HCT116 (cell line): ENCODE data around the gene PRKAA2. TPM values are rescaled to one million over a fixed set of nuclear protein-coding genes. Genes with fewer than 3 reads are reported as not detected.

Experiments
- ATAC-seq: fragments of 200-7000 bp; cut with Tn5 transposase; 2 replicates; pipeline ENCODE4 v1.9.1; 2020; ENCODE audit warnings: mild to moderate bottlenecking, moderate library complexity
- BruUV-seq: library from RNA; stranded (reverse); fragments of 400-500 nt; replicated peaks from 2 replicates; lab custom pipeline; 2021; lab: Mats Ljungman, UMichigan
- CTCF ChIA-PET: fragments of 300-600 bp; sonication (Branson Sonifier 250); formaldehyde crosslinking; loops from one replicate; lab custom pipeline; 2021; ENCODE audit warnings: antibody characterized with exemption; lab: Charles Lee
- POLR2A ChIA-PET: fragments of 300-600, 350-600 bp; sonication (Branson Sonifier 250); formaldehyde crosslinking; loops from one replicate; lab custom pipeline; 2021; ENCODE audit warnings: antibody characterized with exemption; lab: Charles Lee
- RAD21 ChIA-PET, 2 experiments: fragments of 300-600 bp; sonication (Branson Sonifier 250); formaldehyde crosslinking; loops; one replicate each; lab custom pipeline; 2023; ENCODE audit warnings: low total read pairs in 2 of 2; ENCODE audit not compliant: uncharacterized antibody in 2 of 2, unreplicated experiment in 2 of 2, low non-redundant PET in 1 of 2; lab: Charles Lee
- DNase-seq: peaks from one replicate; pipeline ENCODE4 v3.0.0-alpha.2; 2010; ENCODE audit warnings: low read depth, low spot score
- H2AFZ ChIP-seq: fragments of 200-600 bp; shearing (Covaris generic), sonication (generic); 2 replicates; pipeline ENCODE4 v1.6.1; 2017; ENCODE audit warnings: low read depth, mixed run types, mixed read lengths, antibody characterized with exemption, low read length; ENCODE audit not compliant: poor library complexity, severe bottlenecking
- H3K27ac ChIP-seq: 2 replicates; pipeline ENCODE4 v1.5.1; 2012; ENCODE audit warnings: low read depth, low read length
- H3K27me3 ChIP-seq: fragments of 200-600 bp; sonication (generic); 2 replicates; pipeline ENCODE4 v1.6.1; 2016; ENCODE audit warnings: mixed run types, low read length, mixed read lengths; ENCODE audit not compliant: insufficient read depth
- H3K36me3 ChIP-seq, 2 experiments: fragments of 200-500 bp in 1 of 2; fragments of 200-600 bp in 1 of 2; sonication (Bioruptor generic) in 1 of 2; sonication (generic) in 1 of 2; 2 replicates each; pipeline versions ENCODE4 v1.5.1 to v1.6.1; 2014 to 2016; ENCODE audit warnings: low read length in 2 of 2, inconsistent platforms in 1 of 2, mixed read lengths in 1 of 2, mixed run types in 1 of 2; ENCODE audit not compliant: insufficient read depth in 2 of 2, control insufficient read depth in 1 of 2
- H3K4me1 ChIP-seq, 2 experiments: fragments of 200-600 bp in 1 of 2; sonication (generic) in 1 of 2; 2 replicates each; pipeline versions ENCODE4 v1.5.1 to v1.6.1; 2012 to 2017; ENCODE audit warnings: low read length in 2 of 2, inconsistent platforms in 1 of 2, mild to moderate bottlenecking in 1 of 2, mixed read lengths in 1 of 2, mixed run types in 1 of 2, moderate library complexity in 1 of 2; ENCODE audit not compliant: insufficient read depth in 2 of 2, control insufficient read depth in 1 of 2
- H3K4me2 ChIP-seq: fragments of 200-600 bp; sonication (generic); 2 replicates; pipeline ENCODE4 v1.6.1; 2017; ENCODE audit warnings: mixed run types, low read length, mixed read lengths
- H3K4me3 ChIP-seq, 2 experiments: fragments of 200-600 bp in 1 of 2; sonication (generic) in 1 of 2; replicated peaks in 1 of 2; 2 replicates each; pipeline ENCODE4 v1.5.1; 2011 to 2016; ENCODE audit warnings: low read length in 2 of 2, control low read depth in 1 of 2, low read depth in 1 of 2, mild to moderate bottlenecking in 1 of 2, mixed read lengths in 1 of 2, mixed run types in 1 of 2
- H3K79me2 ChIP-seq: fragments of 200-600 bp; sonication (generic); 2 replicates; pipeline ENCODE4 v1.6.1; 2017; ENCODE audit warnings: mild to moderate bottlenecking, mixed run types, low read length, moderate library complexity, mixed read lengths; ENCODE audit not compliant: insufficient read depth
- H3K9ac ChIP-seq: fragments of 200-600 bp; sonication (generic); 2 replicates; pipeline ENCODE4 v1.6.1; 2016; ENCODE audit warnings: low read length, mixed read lengths
- H3K9me2 ChIP-seq: fragments of 200-600 bp; sonication (generic), shearing (Covaris generic); 2 replicates; pipeline ENCODE4 v1.6.1; 2017; ENCODE audit warnings: mixed run types, mild to moderate bottlenecking, moderate library complexity; ENCODE audit not compliant: insufficient read depth
- H3K9me3 ChIP-seq, 2 experiments: fragments of 200-500 bp in 1 of 2; fragments of 200-600 bp in 1 of 2; sonication (Bioruptor generic) in 1 of 2; sonication (generic) in 1 of 2; 2 replicates each; pipeline ENCODE4 v1.6.1; 2014 to 2017; ENCODE audit warnings: low read length in 2 of 2, mixed read lengths in 2 of 2, inconsistent platforms in 1 of 2, low read depth in 1 of 2, mild to moderate bottlenecking in 1 of 2, mixed run types in 1 of 2, moderate library complexity in 1 of 2; ENCODE audit not compliant: control insufficient read depth in 1 of 2, insufficient read depth in 1 of 2
- H4K20me1 ChIP-seq: fragments of 200-600 bp; sonication (generic), shearing (Covaris generic); 2 replicates; pipeline ENCODE4 v1.6.1; 2017; ENCODE audit warnings: mixed run types, mild to moderate bottlenecking, moderate library complexity; ENCODE audit not compliant: insufficient read depth
- ATF3 ChIP-seq: IDR thresholded peaks from 2 replicates; pipeline ENCODE4 v1.6.1; 2012
- CEBPB ChIP-seq: IDR thresholded peaks from 2 replicates; pipeline ENCODE4 v1.6.1; 2012; ENCODE audit warnings: low read depth
- EGR1 ChIP-seq: IDR thresholded peaks from 2 replicates; pipeline ENCODE4 v1.6.1; 2012; ENCODE audit warnings: low read depth
- ELF1 ChIP-seq: IDR thresholded peaks from 2 replicates; pipeline ENCODE4 v1.6.1; 2012; ENCODE audit warnings: low read depth, borderline replicate concordance
- EZH2 ChIP-seq: fragments of 200-600 bp; sonication (generic); IDR thresholded peaks from 2 replicates; pipeline ENCODE4 v1.6.1; 2017; ENCODE audit warnings: antibody characterized with exemption, mixed run types
- EZH2phosphoT487 ChIP-seq: fragments of 200-600 bp; IDR thresholded peaks from 2 replicates; pipeline ENCODE4 v1.6.1; 2018; ENCODE audit warnings: antibody characterized with exemption, borderline replicate concordance
- FOSL1 ChIP-seq: IDR thresholded peaks from 2 replicates; pipeline ENCODE4 v1.6.1; 2012; ENCODE audit warnings: low read depth
- JUND ChIP-seq: IDR thresholded peaks from 2 replicates; pipeline ENCODE4 v1.6.1; 2012
- POLR2AphosphoS5 ChIP-seq: IDR thresholded peaks from 2 replicates; pipeline ENCODE4 v1.6.1; 2011; ENCODE audit warnings: mild to moderate bottlenecking, low read depth, low read length, moderate library complexity
- RAD21 ChIP-seq: IDR thresholded peaks from 2 replicates; pipeline ENCODE4 v1.6.1; 2012; ENCODE audit warnings: low read depth, mild to moderate bottlenecking
- SIN3A ChIP-seq: IDR thresholded peaks from 2 replicates; pipeline ENCODE4 v1.6.1; 2012; ENCODE audit warnings: low read depth
- SP1 ChIP-seq: IDR thresholded peaks from 2 replicates; pipeline ENCODE4 v1.6.1; 2012; ENCODE audit warnings: low read depth
- SRF ChIP-seq: IDR thresholded peaks from 2 replicates; pipeline ENCODE4 v1.6.1; 2012; ENCODE audit warnings: low read depth
- TCF7L2 ChIP-seq: IDR thresholded peaks from 2 replicates; pipeline ENCODE4 v1.7.0; 2011; ENCODE audit warnings: borderline replicate concordance, inconsistent platforms; ENCODE audit not compliant: insufficient read depth, insufficient read length; ENCODE audit errors: extremely low read depth
- YY1 ChIP-seq: IDR thresholded peaks from 2 replicates; pipeline ENCODE4 v1.6.1; 2011; ENCODE audit warnings: low read length, low read depth, moderate library complexity, mild to moderate bottlenecking; ENCODE audit not compliant: insufficient replicate concordance; ENCODE audit errors: extremely low read depth
- ZFX ChIP-seq: fragments of 450-650 bp; IDR thresholded peaks from 2 replicates; pipeline ENCODE4 v1.6.1; 2017
- ZNF274 ChIP-seq: fragments of 200-500 bp; sonication (Bioruptor generic); IDR thresholded peaks from 2 replicates; pipeline ENCODE4 v1.6.1; 2014; ENCODE audit warnings: mild to moderate bottlenecking, low read depth, low read length, inconsistent platforms
- intact Hi-C: fragments of 100-400 bp; cut with micrococcal nuclease; formaldehyde crosslinking; loops from 2 replicates; pipeline ENCODE4 v1.10.0; 2022
- total RNA-seq: library from RNA; stranded (reverse); gene quantifications from one replicate; pipeline ENCODE4 v1.2.1, GENCODE V29; 2021; ENCODE audit not compliant: unreplicated experiment
- TF ChIP-seq, protein P1 (sequence below): IDR thresholded peaks from 2 replicates; pipeline ENCODE4 v1.6.1; 2011; ENCODE audit warnings: mild to moderate bottlenecking, low read length, moderate library complexity; ENCODE audit not compliant: insufficient replicate concordance; ENCODE audit errors: extremely low read depth
- TF ChIP-seq, protein P2 (sequence below), 3 experiments: fragments of 200-600 bp in 1 of 3; sonication (generic) in 1 of 3; IDR thresholded peaks in 2 of 3; conservative IDR thresholded peaks in 1 of 3; 2 replicates each; pipeline ENCODE4 v1.5.1; 2012 to 2017; ENCODE audit warnings: low read depth in 2 of 3, low read length in 2 of 3, antibody characterized with exemption in 1 of 3, borderline replicate concordance in 1 of 3, control low read depth in 1 of 3, mild to moderate bottlenecking in 1 of 3, mixed read lengths in 1 of 3, mixed run types in 1 of 3, moderate library complexity in 1 of 3; ENCODE audit not compliant: insufficient read depth in 1 of 3
- TF ChIP-seq, protein P3 (sequence below): IDR thresholded peaks from 2 replicates; pipeline ENCODE4 v1.6.1; 2012

Gene PRKAA2
- total RNA-seq, 1 experiment from 2014 or later: 1.6 TPM

DNA sequence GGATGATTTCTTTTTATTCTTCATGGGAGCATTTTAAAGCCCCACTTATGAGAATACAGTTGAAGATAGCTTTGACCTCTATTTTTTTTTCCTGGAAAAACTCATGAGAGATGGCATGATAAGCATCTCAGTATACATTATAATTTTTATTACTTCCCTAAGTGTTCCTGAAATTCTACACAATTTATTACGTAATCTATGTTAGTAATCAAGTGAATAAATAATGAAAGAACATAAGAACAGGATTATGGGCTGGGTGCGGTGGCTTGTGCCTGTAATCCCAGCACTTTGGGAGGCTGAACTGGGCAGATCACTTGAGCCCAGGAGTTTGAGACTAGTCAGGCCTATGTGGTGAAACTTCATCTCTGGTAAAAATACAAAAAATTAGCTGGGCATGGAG lies 13.2 kb upstream of the PRKAA2 start:
- Histone ChIP-seq H3K9me2 (no peaks in the 10 kb centered on the region), H3K79me2 (no peaks in the 10 kb centered on the region), H3K27me3 (no peaks in the 10 kb centered on the region), H3K4me1 (no peaks in the 10 kb centered on the region), H3K4me3 (no peak overlapping the region), H4K20me1 (no peaks in the 10 kb centered on the region), H3K4me2 (no peak overlapping the region), H3K27ac (no peak overlapping the region), H2AFZ (no peak overlapping the region), H3K36me3 (no peaks in the 10 kb centered on the region), H3K9me3 (no peaks in the 10 kb centered on the region), H3K9ac (no peak overlapping the region)
- no peak for TF ChIP-seq ZFX
- TF ChIP-seq, protein P1, sequence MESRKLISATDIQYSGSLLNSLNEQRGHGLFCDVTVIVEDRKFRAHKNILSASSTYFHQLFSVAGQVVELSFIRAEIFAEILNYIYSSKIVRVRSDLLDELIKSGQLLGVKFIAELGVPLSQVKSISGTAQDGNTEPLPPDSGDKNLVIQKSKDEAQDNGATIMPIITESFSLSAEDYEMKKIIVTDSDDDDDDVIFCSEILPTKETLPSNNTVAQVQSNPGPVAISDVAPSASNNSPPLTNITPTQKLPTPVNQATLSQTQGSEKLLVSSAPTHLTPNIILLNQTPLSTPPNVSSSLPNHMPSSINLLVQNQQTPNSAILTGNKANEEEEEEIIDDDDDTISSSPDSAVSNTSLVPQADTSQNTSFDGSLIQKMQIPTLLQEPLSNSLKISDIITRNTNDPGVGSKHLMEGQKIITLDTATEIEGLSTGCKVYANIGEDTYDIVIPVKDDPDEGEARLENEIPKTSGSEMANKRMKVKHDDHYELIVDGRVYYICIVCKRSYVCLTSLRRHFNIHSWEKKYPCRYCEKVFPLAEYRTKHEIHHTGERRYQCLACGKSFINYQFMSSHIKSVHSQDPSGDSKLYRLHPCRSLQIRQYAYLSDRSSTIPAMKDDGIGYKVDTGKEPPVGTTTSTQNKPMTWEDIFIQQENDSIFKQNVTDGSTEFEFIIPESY: no peak
- no peak for TF ChIP-seq CEBPB
- TF ChIP-seq FOSL1: no peak
- TF ChIP-seq ATF3: no peak
- TF ChIP-seq TCF7L2: no peak
- TF ChIP-seq, protein P2, sequence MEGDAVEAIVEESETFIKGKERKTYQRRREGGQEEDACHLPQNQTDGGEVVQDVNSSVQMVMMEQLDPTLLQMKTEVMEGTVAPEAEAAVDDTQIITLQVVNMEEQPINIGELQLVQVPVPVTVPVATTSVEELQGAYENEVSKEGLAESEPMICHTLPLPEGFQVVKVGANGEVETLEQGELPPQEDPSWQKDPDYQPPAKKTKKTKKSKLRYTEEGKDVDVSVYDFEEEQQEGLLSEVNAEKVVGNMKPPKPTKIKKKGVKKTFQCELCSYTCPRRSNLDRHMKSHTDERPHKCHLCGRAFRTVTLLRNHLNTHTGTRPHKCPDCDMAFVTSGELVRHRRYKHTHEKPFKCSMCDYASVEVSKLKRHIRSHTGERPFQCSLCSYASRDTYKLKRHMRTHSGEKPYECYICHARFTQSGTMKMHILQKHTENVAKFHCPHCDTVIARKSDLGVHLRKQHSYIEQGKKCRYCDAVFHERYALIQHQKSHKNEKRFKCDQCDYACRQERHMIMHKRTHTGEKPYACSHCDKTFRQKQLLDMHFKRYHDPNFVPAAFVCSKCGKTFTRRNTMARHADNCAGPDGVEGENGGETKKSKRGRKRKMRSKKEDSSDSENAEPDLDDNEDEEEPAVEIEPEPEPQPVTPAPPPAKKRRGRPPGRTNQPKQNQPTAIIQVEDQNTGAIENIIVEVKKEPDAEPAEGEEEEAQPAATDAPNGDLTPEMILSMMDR (IDR thresholded peaks at IDR 0.05 in 2 of 3, conservative IDR thresholded peaks at IDR 0.05 in 1 of 3; ENCODE audit: borderline replicate concordance in 1 of 3, insufficient read depth in 1 of 3, low read depth in 2 of 3, low read length in 2 of 3): no peak
- no peak for TF ChIP-seq ZNF274
- no peak for TF ChIP-seq EZH2
- no peak for TF ChIP-seq EGR1
- no peak for TF ChIP-seq SRF
- no peak for TF ChIP-seq SIN3A
- no peak for TF ChIP-seq ELF1
- TF ChIP-seq RAD21: no peak
- TF ChIP-seq, protein P3, sequence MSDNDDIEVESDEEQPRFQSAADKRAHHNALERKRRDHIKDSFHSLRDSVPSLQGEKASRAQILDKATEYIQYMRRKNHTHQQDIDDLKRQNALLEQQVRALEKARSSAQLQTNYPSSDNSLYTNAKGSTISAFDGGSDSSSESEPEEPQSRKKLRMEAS: no peak
- no peak for TF ChIP-seq EZH2phosphoT487
- no peak for TF ChIP-seq POLR2AphosphoS5
- no peak for TF ChIP-seq JUND
- no peak for TF ChIP-seq SP1
- TF ChIP-seq YY1: no peak
- ATAC-seq (no peak), DNase-seq (no peak)
- intact Hi-C loops: no loop called here
- BruUV-seq: no TSS peak
- ChIA-PET RAD21 (no interaction called here), CTCF (no interaction called here), POLR2A (no interaction called here)
